Measurements from ENCODE around the gene MTA3.

Gene MTA3

DNA sequence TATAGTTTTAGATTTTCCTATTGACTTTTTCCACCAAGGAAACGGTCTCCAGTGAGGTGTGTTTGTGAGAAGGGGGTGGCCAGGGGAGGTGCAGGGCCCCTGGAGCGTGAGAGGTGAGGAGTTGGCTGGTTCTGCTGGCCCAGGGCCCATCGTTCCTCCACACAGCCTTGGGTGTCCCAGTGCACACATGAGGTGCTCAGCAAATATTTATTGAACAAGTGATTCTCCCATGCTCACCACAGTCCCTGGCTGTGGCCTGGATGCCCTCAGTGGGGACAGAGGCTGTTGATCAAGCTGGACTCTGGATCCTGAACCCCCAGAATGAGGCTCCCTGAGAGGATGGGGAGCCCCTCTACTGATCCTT lies 219.0 kb downstream of the MTA3 start:
- no peak for DNase-seq (ENCODE audit: low read depth in 2 of 2)

DNA sequence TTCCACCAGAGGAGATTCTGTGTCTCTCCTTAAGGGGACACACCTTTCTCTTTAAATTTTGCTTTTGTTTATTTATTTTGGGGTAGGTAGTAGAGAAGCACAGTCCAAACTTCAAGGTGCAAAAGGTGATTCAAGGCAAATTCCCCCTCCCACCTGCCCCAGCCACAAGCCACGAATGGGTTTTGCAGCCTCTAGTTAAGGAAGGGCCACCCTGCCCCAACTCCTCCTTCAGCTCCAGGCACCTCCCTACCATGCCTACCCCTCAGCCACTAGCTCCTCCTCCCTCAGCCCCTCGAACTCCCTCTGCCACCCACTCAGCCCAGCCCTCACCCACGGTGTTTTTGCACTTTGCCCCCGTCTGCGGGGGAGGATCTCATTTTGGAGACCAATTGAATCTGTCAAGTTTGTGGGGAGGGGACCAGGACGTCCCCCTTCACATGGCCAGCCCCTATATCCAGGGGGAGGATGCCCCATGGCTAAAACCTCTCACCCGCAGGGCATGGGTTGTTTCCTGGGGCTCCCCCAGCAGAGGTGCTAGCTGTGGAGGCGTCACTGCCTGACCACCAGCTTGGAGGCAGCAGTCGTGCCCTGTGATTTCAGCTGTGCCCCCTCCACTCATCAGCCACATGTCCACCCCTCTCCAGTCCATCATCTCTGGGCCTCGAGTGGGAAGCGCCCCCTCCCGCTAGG lies 219.5 kb downstream of the MTA3 start:
- DNase-seq (ENCODE audit: low read depth in 2 of 2) = no peak

DNA sequence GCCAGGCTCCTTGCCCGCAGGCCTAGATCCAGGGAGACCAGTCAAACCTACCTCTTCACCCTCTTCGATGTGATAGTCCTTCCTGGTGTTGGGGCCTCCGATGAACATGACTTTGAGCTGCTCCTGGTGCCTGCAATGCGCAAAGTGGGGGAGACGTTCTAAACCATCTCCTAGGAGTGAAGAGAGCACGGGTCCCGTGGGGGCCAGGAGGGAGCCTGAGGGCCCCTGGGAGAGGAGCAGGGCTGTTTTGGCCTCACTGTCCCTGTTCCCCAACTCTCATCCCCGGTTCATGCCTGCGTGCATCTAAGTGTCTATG lies 220.0 kb downstream of the MTA3 start:
- DNase-seq (ENCODE audit: low read depth in 2 of 2) = no peak

- DNase-seq (ENCODE audit: low read depth in 2 of 2) = no peak
Measured at GRCh38 chr2:42788882-42789281, 220.4 kb downstream of the MTA3 start.

- no peak for DNase-seq (ENCODE audit: low read depth in 2 of 2)
Measured at GRCh38 chr2:42789751-42790150, 221.3 kb downstream of the MTA3 start.

DNA sequence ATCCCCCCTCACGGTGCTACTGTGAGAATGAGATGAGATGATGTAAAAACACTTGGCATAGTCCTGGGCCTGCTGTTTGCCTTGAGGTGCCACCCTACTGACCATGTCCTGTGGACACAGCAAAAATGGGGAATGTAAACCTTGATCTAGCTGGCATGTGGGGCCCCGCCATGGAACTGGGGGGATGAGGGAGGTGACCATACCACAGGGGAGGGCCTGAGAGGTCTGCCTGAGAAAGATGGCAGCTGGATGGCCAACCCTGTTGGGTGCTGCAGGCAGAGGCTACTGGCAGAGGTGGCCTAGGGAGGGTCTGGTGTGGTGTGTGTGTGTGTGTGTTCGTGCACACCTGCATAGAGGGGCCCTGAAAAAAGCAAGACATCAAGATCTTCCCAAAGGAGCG lies 223.2 kb downstream of the MTA3 start:
- DNase-seq (ENCODE audit: low read depth in 2 of 2) = no peak

DNA sequence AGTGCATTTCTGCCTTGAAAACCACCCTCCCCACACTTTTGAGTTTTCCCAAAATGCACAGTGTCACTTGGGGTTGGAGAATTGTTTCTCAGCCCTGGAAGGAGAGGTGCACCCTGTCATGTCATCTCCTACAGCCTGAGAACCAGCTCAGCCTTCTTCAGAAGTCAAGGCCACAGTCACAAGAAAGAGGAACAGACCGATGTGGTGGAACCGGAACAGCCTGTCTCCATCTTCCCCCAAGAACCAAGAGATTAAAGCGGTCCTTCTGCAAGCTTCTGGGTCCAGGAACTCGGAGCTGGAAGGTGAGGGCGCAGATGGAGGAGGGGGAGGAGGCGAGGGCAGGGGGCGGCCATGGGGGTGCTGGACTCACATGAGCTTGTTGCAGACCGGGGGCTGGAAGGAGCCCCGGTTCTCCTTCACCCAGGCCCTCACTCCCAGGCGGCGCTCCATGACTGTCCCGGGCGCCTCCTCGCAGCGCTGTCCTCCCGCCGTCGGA lies 223.7 kb downstream of the MTA3 start:
- no peak for DNase-seq (ENCODE audit: low read depth in 2 of 2)

DNA sequence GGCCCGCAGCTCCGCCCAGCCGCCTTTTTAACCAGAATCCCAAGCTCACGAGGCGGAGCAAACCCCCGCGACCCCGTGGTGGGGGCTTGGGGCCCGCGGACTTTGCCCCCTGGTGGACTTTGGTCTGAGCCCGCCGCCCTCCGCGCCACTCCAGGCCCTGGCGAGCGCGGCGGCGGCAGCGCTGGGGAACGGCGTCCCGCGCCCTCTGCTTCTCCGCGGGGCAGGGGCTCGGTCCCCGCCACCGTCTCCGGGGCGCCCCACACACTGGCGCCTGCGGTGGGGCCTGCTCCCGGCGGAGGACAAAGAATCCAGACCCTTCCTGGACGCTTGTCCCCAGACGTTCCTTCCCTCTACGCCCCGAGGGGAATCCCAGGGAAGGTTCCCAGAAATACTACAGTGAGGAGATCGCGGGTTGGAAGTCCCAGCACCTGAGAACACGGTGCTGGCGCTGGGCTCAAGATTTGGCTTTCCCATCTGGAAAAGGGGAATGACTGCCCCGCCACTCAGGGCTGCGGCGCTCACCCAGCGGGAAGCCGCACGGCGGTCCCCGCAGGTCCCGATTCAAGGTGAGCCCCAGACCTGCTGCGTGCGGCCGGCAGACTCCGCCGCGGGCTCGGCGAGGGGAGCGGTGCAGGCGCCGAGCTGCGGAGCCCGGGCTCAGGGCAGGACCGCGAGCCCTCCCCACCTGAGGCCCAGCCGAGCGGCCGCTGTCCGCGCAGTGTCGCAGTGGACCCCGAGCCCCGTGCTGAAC lies 224.3 kb downstream of the MTA3 start, which contains the start of gene HAAO:
TSS of gene HAAO (minus strand) at position 1 of the 751 bp plus-strand sequence. CDS start 47 bp downstream, outside the sequence.
- peak in 1 of 2 experiments; percentile 6 for DNase-seq (ENCODE audit: low read depth in 2 of 2)

DNA sequence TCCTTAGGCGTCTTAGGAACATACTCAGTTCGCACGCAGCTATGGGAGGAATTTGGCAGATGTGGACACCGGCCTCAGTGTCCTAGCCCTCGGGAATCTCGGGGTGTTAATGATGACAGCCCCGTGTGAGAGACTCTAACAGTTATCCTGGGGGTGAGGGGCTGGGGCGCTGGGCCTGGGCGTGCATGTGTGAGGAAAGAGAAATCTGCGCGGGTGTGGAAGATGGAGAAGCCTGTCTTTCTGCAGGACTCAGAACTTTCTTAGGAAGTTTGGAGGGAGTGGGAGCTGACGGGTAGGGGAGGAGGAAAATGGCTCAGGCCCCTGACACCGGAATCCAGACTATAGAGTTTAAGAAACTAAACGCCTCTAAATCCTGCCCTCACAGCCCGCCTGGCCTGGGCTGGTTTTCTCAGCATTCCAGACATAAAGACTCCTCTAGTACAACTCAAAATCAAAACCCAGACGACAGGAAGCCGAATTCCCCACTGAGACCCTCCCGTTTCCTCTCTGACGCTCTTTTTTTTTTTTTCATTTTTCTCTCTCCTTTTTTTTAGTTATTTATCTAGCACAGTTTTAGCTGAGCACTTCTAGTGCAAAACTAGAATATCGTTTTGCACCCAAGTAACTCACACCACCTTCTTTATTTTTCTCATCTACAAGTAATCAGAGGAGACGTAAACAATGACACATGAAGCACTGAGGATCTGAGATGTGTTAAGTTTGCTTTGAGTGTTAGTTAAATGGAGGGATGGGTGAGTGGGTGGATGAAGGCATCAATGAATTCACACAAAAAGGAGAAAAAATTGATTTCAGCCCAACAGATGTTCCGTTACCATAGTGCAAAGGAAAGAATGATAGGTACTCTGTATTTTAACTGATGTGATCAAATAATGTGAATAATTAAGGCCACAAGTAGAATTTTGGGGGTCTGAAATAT lies 225.2 kb downstream of the MTA3 start:
- no peak for DNase-seq (ENCODE audit: low read depth in 2 of 2)

DNA sequence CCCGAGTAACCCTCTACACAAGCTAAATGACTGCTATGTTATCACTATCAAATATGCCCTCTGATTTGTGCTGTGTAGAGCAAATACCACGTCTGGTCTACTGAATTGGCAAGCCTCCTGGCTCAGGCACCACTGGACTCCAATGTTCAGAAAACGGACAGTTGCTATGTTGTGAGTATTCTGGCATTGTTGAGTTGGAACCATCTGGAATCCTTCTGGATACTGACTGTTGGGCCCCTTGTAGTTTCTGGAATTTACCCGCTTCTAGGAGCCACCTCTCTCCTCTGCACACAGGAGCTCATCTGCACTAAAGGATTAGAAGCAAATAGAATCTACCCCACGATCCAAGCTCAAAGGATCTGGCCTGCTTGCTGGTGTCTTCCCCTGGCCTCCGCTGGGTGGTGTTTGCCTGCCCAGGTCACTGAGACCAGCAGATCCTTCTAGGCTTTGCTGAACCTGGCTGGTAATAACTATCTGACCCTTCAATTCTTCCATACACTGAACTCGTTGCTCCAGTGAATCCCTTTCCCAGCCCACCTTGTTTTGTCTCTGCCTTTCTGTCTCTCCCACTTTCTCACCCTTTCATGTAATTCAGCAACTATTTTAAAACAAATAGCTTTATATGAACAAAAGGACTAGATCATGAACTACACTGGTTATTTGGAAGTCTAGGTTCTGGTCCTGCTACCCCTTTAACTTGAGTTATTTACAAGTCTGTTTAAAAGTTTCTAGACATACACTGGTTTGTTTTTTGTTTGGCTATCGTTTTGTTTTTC lies 226.0 kb downstream of the MTA3 start:
- DNase-seq (ENCODE audit: low read depth in 2 of 2) = no peak

GRCh38 chr2:42795275-42795674 lies 226.8 kb downstream of the MTA3 start:
- no peak for DNase-seq (ENCODE audit: low read depth in 2 of 2)

- no peak for DNase-seq (ENCODE audit: low read depth in 2 of 2)
Measured at GRCh38 chr2:42795841-42796301, 227.4 kb downstream of the MTA3 start.

- DNase-seq (ENCODE audit: low read depth in 2 of 2) = no peak
Measured at GRCh38 chr2:42796427-42797248, 228.2 kb downstream of the MTA3 start.

DNA sequence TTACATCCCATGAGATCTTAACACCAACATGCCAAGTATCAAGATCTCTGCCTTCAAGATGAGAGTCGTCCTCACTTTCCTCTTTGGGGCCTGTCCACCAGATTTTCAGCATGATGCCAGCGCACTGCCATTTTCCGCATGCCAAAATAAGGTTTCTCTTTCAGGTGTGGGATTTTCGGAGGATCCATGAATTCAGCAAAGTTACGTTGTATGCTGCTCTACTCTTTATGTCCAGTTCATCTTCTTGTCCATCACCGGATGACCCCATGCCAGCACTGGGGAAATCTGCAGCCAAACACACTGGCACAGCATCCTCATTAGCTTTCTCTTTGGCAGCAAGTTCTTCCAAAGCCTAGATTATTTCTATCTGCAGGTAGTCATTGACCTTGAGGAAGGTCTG lies 228.8 kb downstream of the MTA3 start:
- no peak for DNase-seq (ENCODE audit: low read depth in 2 of 2)

DNA sequence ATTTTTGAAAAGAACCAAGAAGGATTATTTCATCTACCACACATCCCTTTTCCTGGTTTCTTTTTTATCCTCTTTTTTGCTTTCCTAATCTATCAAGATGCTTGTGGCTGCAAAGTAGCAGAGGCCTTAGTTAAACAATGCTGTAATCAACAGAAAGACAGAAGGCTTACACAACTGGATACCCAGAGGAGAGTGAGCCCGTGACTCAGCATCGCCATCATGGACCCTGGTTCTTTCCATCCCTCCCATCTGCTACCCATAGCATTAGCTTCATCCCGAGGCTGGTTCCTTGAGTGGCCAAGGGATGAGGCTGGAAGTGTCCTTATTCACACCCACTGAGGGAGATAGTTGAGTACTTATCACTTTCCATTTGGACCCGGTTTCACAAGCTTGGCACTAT lies 231.4 kb downstream of the MTA3 start:
- DNase-seq (ENCODE audit: low read depth in 2 of 2) = no peak

- no peak for DNase-seq (ENCODE audit: low read depth in 2 of 2)
Measured at GRCh38 chr2:42800461-42800962, 232.1 kb downstream of the MTA3 start.

- no peak for DNase-seq (ENCODE audit: low read depth in 2 of 2)
Measured at GRCh38 chr2:42800981-42801380, 232.5 kb downstream of the MTA3 start.

- DNase-seq (ENCODE audit: low read depth in 2 of 2) = no peak
Measured at GRCh38 chr2:42801381-42801780, 232.9 kb downstream of the MTA3 start.

DNA sequence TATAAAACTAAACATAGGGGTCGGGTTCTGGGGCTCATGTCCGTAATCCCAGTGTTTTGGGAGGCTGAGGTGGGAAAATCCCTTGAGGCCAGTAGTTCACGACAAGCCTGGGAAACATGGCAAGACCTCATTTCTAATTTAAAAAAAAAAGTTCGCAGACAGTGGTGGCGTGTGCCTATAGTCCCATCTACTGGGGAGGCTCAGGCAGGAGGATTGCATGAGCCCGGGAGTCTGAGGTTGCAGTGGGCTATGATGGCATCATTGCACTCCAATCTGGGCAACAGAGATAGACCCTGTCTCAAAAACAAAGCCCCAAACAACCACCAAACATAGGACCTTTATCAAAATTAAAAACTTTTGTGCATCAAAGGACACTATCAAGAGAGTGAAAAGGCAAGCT lies 233.7 kb downstream of the MTA3 start:
- no peak for DNase-seq (ENCODE audit: low read depth in 2 of 2)

GRCh38 chr2:42804338-42804737 lies 235.9 kb downstream of the MTA3 start:
- no peak for DNase-seq (ENCODE audit: low read depth in 2 of 2)

Data from stimulated activated CD4-positive, alpha-beta T cell treated with anti-CD3 and anti-CD28 coated beads, Interleukin-12 subunit alpha, Interleukin-12 subunit beta, amount 100 ng/mL, for 24 hours (primary cell).